Liver (tissue), 9 donors: ENCODE data around the gene INTS3. TPM values are rescaled to one million over a fixed set of nuclear protein-coding genes. Genes with fewer than 3 reads are reported as not detected.

Experiments
- DNase-seq: peaks from one replicate; pipeline ENCODE4 v3.0.0-alpha.2; 2017; ENCODE audit warnings: low spot score
- H3K27ac ChIP-seq, 2 donors: one replicate each; pipeline ENCODE4 v1.7.0; 2013; ENCODE audit warnings: inconsistent platforms in 2 of 2, low read length in 2 of 2, control low read depth in 1 of 2, low read depth in 1 of 2, mild to moderate bottlenecking in 1 of 2
- H3K27me3 ChIP-seq, 4 donors: one replicate each; pipeline versions ENCODE4 v1.6.1 to v1.7.0; 2013; ENCODE audit warnings: low read length in 3 of 4, inconsistent platforms in 1 of 4, mild to moderate bottlenecking in 1 of 4, moderate library complexity in 1 of 4; ENCODE audit not compliant: control insufficient read depth in 4 of 4, insufficient read depth in 4 of 4
- H3K36me3 ChIP-seq, 4 donors: one replicate each; pipeline versions ENCODE4 v1.6.1 to v1.7.0; 2013; ENCODE audit warnings: low read length in 3 of 4, mild to moderate bottlenecking in 3 of 4, low read depth in 1 of 4, moderate library complexity in 1 of 4; ENCODE audit not compliant: control insufficient read depth in 4 of 4, insufficient read depth in 3 of 4
- H3K4me1 ChIP-seq, 4 donors: one replicate each; pipeline versions ENCODE4 v1.6.1 to v1.7.0; 2013; ENCODE audit warnings: low read length in 3 of 4, mild to moderate bottlenecking in 3 of 4, moderate library complexity in 1 of 4; ENCODE audit not compliant: control insufficient read depth in 4 of 4, insufficient read depth in 4 of 4
- H3K4me3 ChIP-seq, 3 donors: one replicate each; pipeline versions ENCODE4 v1.6.1 to v1.7.0; 2013; ENCODE audit warnings: low read length in 3 of 3, control low read depth in 1 of 3, low read depth in 1 of 3, mild to moderate bottlenecking in 1 of 3
- H3K9ac ChIP-seq, 2 donors: one replicate each; pipeline ENCODE4 v1.7.0; 2013; ENCODE audit warnings: low read length in 2 of 2, mild to moderate bottlenecking in 2 of 2, moderate library complexity in 2 of 2, control low read depth in 1 of 2, low read depth in 1 of 2
- H3K9me3 ChIP-seq, 4 donors: one replicate each; pipeline versions ENCODE4 v1.6.1 to v1.7.0; 2013; ENCODE audit warnings: low read length in 3 of 4; ENCODE audit not compliant: control insufficient read depth in 4 of 4
- ATF3 ChIP-seq: IDR thresholded peaks from 2 replicates; pipeline ENCODE4 v1.6.1; 2016; ENCODE audit warnings: antibody characterized with exemption
- EGR1 ChIP-seq, 2 donors: IDR thresholded peaks; 2 replicates each; pipeline ENCODE4 v1.6.1; 2016 to 2018; ENCODE audit warnings: antibody characterized with exemption in 2 of 2, low read depth in 2 of 2
- FOXA2 ChIP-seq: IDR thresholded peaks from 2 replicates; pipeline ENCODE4 v1.6.1; 2016; ENCODE audit warnings: antibody characterized with exemption
- GABPA ChIP-seq, 2 donors: IDR thresholded peaks in 1 of 2; conservative IDR thresholded peaks in 1 of 2; 2 replicates each; pipeline ENCODE4 v1.6.1; 2016; ENCODE audit warnings: antibody characterized with exemption in 2 of 2, mild to moderate bottlenecking in 1 of 2, moderate library complexity in 1 of 2
- HNF4A ChIP-seq, 2 donors: conservative IDR thresholded peaks; 2 replicates each; pipeline ENCODE4 v1.6.1; 2016; ENCODE audit warnings: antibody characterized with exemption in 2 of 2, mild to moderate bottlenecking in 2 of 2
- JUND ChIP-seq, 2 donors: IDR thresholded peaks; 2 replicates each; pipeline ENCODE4 v1.6.1; 2016; ENCODE audit warnings: antibody characterized with exemption in 2 of 2
- NR2F2 ChIP-seq: IDR thresholded peaks from 2 replicates; pipeline ENCODE4 v1.6.1; 2016; ENCODE audit warnings: antibody characterized with exemption
- REST ChIP-seq: IDR thresholded peaks from 2 replicates; pipeline ENCODE4 v1.6.1; 2016; ENCODE audit warnings: antibody characterized with exemption, mild to moderate bottlenecking
- RXRA ChIP-seq, 2 donors: IDR thresholded peaks; 2 replicates each; pipeline ENCODE4 v1.6.1; 2017 to 2018; ENCODE audit warnings: antibody characterized with exemption in 2 of 2, mild to moderate bottlenecking in 1 of 2
- SP1 ChIP-seq: IDR thresholded peaks from 2 replicates; pipeline ENCODE4 v1.6.1; 2018; ENCODE audit warnings: antibody characterized with exemption, mild to moderate bottlenecking
- YY1 ChIP-seq: IDR thresholded peaks from 2 replicates; pipeline ENCODE4 v1.6.1; 2016; ENCODE audit warnings: antibody characterized with exemption, mild to moderate bottlenecking
- WGBS: extraction: QIAGEN DNeasy Blood & Tissue Kit; methylation state at CpG from one replicate; pipeline ENCODE4 v1.1.7; 2013; 5-methylcytosine and 5-hydroxymethylcytosine counted together
- polyA plus RNA-seq, 2 donors: library from polyadenylated mRNA; stranded (reverse) in 1 of 2; unstranded in 1 of 2; fragments of 200-250 nt in 1 of 2; fragments of >200 nt in 1 of 2; fragmentation: Nextera tagmentation in 1 of 2; extraction: Ambion mirVana in 1 of 2; gene quantifications; one replicate each; pipeline versions ENCODE4 v1.2.1 to v1.2.3, GENCODE V29; 2013 to 2015
- total RNA-seq, 2 donors: library from RNA; depleted of rRNA; stranded (reverse); fragments of >200 nt; gene quantifications; one replicate each; pipeline ENCODE4 v1.2.3, GENCODE V29; 2014
- TF ChIP-seq, protein P1 (sequence below): fragments of 150-350 bp; IDR thresholded peaks from 2 replicates; pipeline ENCODE4 v1.5.1; 2017; ENCODE audit warnings: improper control_type of control experiment, low read depth, low read length; ENCODE audit not compliant: missing input control
- donor health status: healthy.
- donor health status: healthy.
- donor health status: healthy.
- donor health status: healthy.
- donor health status: healthy.

INTS3 gene
- total and polyA plus RNA-seq, 4 donors = 9.0 to 26.0 (median 15.2) TPM

GRCh38 chr1:153776352-153776751 lies 48.5 kb downstream of the INTS3 start:
- Histone ChIP-seq H3K27ac (peak overlapping the region; percentile 58 to 83), H3K4me3 (peak overlapping the region; percentile 27 to 69 (median 64)), H3K9ac (peak overlapping the region in 1 of 2 donors; percentile 2), H3K9me3 (no peaks in the 10 kb centered on the region), H3K36me3 (peaks cover 8 to 15% (median 9%) of the 10 kb centered on the region in 4 donors), H3K27me3 (no peaks in the 10 kb centered on the region), H3K4me1 (peaks cover 34 to 76% (median 51%) of the 10 kb centered on the region in 4 donors)
- DNase-seq = no peak
- no peak for TF ChIP-seq FOXA2
- 77% methylated on average over 10 of the region's 10 CpGs for WGBS

- peak overlapping the region in 1 of 2 donors; percentile 74 for H3K27ac ChIP-seq
- H3K9ac ChIP-seq = no peak overlapping the region
- TF ChIP-seq YY1 = no peak
- TF ChIP-seq, protein P1, sequence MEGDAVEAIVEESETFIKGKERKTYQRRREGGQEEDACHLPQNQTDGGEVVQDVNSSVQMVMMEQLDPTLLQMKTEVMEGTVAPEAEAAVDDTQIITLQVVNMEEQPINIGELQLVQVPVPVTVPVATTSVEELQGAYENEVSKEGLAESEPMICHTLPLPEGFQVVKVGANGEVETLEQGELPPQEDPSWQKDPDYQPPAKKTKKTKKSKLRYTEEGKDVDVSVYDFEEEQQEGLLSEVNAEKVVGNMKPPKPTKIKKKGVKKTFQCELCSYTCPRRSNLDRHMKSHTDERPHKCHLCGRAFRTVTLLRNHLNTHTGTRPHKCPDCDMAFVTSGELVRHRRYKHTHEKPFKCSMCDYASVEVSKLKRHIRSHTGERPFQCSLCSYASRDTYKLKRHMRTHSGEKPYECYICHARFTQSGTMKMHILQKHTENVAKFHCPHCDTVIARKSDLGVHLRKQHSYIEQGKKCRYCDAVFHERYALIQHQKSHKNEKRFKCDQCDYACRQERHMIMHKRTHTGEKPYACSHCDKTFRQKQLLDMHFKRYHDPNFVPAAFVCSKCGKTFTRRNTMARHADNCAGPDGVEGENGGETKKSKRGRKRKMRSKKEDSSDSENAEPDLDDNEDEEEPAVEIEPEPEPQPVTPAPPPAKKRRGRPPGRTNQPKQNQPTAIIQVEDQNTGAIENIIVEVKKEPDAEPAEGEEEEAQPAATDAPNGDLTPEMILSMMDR = no peak
- H3K36me3 ChIP-seq = peaks cover 7 to 15% (median 9%) of the 10 kb centered on the region in 4 donors
- H3K4me1 ChIP-seq = peaks cover 34 to 76% (median 51%) of the 10 kb centered on the region in 4 donors
- 85% methylated on average over 10 of the region's 10 CpGs for WGBS
- H3K27me3 ChIP-seq = no peaks in the 10 kb centered on the region
- H3K4me3 ChIP-seq = peak overlapping the region in 1 of 3 donors; percentile 64
- no peak for DNase-seq
- no peaks in the 10 kb centered on the region for H3K9me3 ChIP-seq
Measured at GRCh38 chr1:153776845-153777370, 49.1 kb downstream of the INTS3 start.

DNA sequence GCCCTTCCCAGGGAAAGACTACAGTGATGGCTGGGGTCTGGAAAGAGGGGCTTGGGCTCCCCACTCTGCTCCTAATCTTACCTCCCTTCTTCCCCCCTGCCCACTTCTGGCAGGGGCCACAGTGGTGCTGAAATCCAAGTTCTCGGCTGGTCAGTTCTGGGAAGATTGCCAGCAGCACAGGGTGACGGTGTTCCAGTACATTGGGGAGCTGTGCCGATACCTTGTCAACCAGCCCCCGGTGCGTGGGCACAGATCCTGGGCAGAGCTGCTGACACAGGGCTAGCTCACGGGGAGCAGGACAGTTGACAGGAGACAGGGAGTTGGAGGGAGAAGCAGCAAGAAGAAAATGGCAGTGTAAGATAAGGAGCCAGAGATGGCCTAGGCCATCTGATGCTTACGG lies 49.8 kb downstream of the INTS3 start:
- Histone ChIP-seq H3K27me3 (no peaks in the 10 kb centered on the region), H3K36me3 (peaks cover 0 to 8% (median 4%) of the 10 kb centered on the region in 4 donors), H3K27ac (peak overlapping the region in 1 of 2 donors; percentile 74), H3K9ac (peak overlapping the region in 1 of 2 donors; percentile 33), H3K4me1 (peaks cover 31 to 71% (median 50%) of the 10 kb centered on the region in 4 donors), H3K9me3 (no peaks in the 10 kb centered on the region), H3K4me3 (peak overlapping the region in 1 of 3 donors; percentile 10)
- no peak for DNase-seq
- WGBS = 33% methylated on average over 7 of the region's 7 CpGs
- TF ChIP-seq FOXA2 (no peak), ATF3 (no peak), REST (peak; percentile 68), YY1 (peak; percentile 38), RXRA (IDR thresholded peaks at IDR 0.05) (peak; percentile 49 to 51), EGR1 (IDR thresholded peaks at IDR 0.05; ENCODE audit: low read depth in 2 of 2) (peak; percentile 37 to 87), SP1 (peak; percentile 57), HNF4A (conservative IDR thresholded peaks at IDR 0.05) (peak; percentile 14 to 15), JUND (IDR thresholded peaks at IDR 0.05) (no peak), GABPA (IDR thresholded peaks at IDR 0.05 in 1 of 2, conservative IDR thresholded peaks at IDR 0.05 in 1 of 2) (no peak), NR2F2 (no peak)
- TF ChIP-seq, protein P1 = no peak
